GM19193 (cell line): ENCODE results near the gene JAK2.

Experiments used
- POLR2A ChIP-seq: IDR thresholded peaks from 4 replicates; pipeline ENCODE4 v1.6.1; 2011; ENCODE audit not compliant: insufficient read depth, insufficient read length; ENCODE audit errors: extremely low read depth

JAK2 gene

GRCh38 chr9:5095795-5096194 is 110.7 kb downstream of the JAK2 start:
- TF ChIP-seq POLR2A: no peak

GRCh38 chr9:5099466-5099865 is 114.4 kb downstream of the JAK2 start:
- TF ChIP-seq POLR2A: no peak

- peak; percentile 23 for TF ChIP-seq POLR2A
Observed at GRCh38 chr9:5110867-5111681, 126.0 kb downstream of the JAK2 start.

GRCh38 chr9:5111696-5112095 is 126.6 kb downstream of the JAK2 start:
- no peak for TF ChIP-seq POLR2A

- no peak for TF ChIP-seq POLR2A
Observed at GRCh38 chr9:5112109-5112592, 127.1 kb downstream of the JAK2 start.

- no peak for TF ChIP-seq POLR2A
Observed at GRCh38 chr9:5112646-5113045, 127.6 kb downstream of the JAK2 start.

- no peak for TF ChIP-seq POLR2A
Observed at GRCh38 chr9:5113523-5113922, 128.5 kb downstream of the JAK2 start.

- no peak for TF ChIP-seq POLR2A
Observed at GRCh38 chr9:5113994-5114748, 129.1 kb downstream of the JAK2 start.

GRCh38 chr9:5122116-5122515 is 137.0 kb downstream of the JAK2 start:
- no peak for TF ChIP-seq POLR2A

- TF ChIP-seq POLR2A: no peak
Observed at GRCh38 chr9:5122516-5122915, 137.4 kb downstream of the JAK2 start.

GRCh38 chr9:5140151-5140550 is 155.1 kb downstream of the JAK2 start:
- TF ChIP-seq POLR2A: no peak

GRCh38 chr9:5144217-5144616 is 159.1 kb downstream of the JAK2 start:
- no peak for TF ChIP-seq POLR2A

- TF ChIP-seq POLR2A: no peak
Observed at GRCh38 chr9:5146241-5146640, 161.2 kb downstream of the JAK2 start.
